ENCODE results near the gene RGP1. TPM values are rescaled to one million over a fixed set of nuclear protein-coding genes. Genes with fewer than 3 reads are reported as not detected.

RGP1 gene
- total and polyA plus RNA-seq, 9 of the 15 experiments (the other 6 are each of a cell fraction or from before 2014, with no cell fraction given) = 0.42 to 13.8 (median 6.7) TPM

DNA sequence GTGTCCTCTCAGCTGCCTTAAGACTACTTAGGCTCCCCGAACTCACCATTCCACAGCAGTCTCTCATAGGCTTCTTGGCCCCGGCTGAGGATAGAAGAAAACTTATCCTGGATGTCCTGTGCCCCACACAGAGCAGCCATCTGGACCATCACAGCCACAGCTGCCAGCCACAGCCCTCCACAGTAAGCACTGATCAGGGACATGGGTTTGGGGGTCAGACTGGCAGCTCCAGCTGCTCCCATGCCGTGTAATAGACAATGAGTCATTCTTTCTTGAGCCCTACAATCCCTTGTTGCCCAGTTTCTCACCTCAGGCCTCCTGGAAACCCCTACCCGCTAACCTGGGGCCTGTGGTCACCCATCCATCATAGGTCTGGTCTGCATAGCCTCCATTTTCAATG is 10.9 kb upstream of the RGP1 start (continued):
- TF ChIP-seq MLLT1 (IDR thresholded peaks at IDR 0.05) = no peak
- no peak for TF ChIP-seq SMAD3 (CRISPR knock-in tag; conservative IDR thresholded peaks at IDR 0.05)
- no peak for TF ChIP-seq HOXB6 (CRISPR knock-in tag; IDR thresholded peaks at IDR 0.05; ENCODE audit: borderline replicate concordance)
- TF ChIP-seq ZBTB17 (CRISPR knock-in tag; IDR thresholded peaks at IDR 0.05) = no peak

GRCh38 chr9:35738924-35739323 is 10.2 kb upstream of the RGP1 start:
- Histone ChIP-seq H3K4me3 (no peak overlapping the region), H3K9me1 (ENCODE audit: control insufficient read depth, insufficient read depth, low read length) (no peaks in the 10 kb centered on the region), H3K27me3 (ENCODE audit: control insufficient read depth in 2 of 2, insufficient read depth in 2 of 2, low read length in 2 of 2) (no peaks in the 10 kb centered on the region), H3K36me3 (ENCODE audit: control insufficient read depth, insufficient read depth, low read length) (peaks cover 97% of the 10 kb centered on the region), H3K4me1 (replicated peaks in 1 of 2; ENCODE audit: control insufficient read depth in 2 of 2, insufficient read depth in 2 of 2, low read length in 2 of 2) (peaks cover 2 to 4% of the 10 kb centered on the region in 2 experiments; a peak in 3 of 5 replicates), H3K9ac (ENCODE audit: insufficient read depth in 1 of 2, low read depth in 2 of 2, low read length in 2 of 2) (no peak overlapping the region), H2AFZ (ENCODE audit: low read depth, low read length) (no peak overlapping the region), H3K4me2 (ENCODE audit: insufficient read depth, low read length) (no peak overlapping the region), H3K9me3 (replicated peaks; ENCODE audit: control insufficient read depth, insufficient read depth, low read depth, low read length) (no peaks in the 10 kb centered on the region), H3K27ac (ENCODE audit: extremely low read depth, low read depth, low read length) (no peak overlapping the region), H3K79me2 (ENCODE audit: control insufficient read depth, insufficient read depth, low read length) (peaks cover 19% of the 10 kb centered on the region), H4K20me1 (replicated peaks; ENCODE audit: control insufficient read depth, insufficient read depth, low read length) (no peaks in the 10 kb centered on the region)
- in situ Hi-C loops (cut with MboI) (no loop called here), intact Hi-C loops (cut with micrococcal nuclease) (loop anchor here (5.0 to 10.0 kb wide), 2 partner anchors 38 to 76 kb away; partner anchors contain the start of genes HINT2 and SPAG8)
- ATAC-seq (no peak), DNase-seq (ENCODE audit: extremely low read depth in 1 of 4, low spot score in 3 of 4) (no peak), FAIRE-seq (no peak)
- ChIA-PET POLR2A (interaction anchor here (0.9 to 4.8 kb wide), 3 partner anchors 9 to 11 kb away, joined by 3 to 21 read pairs (median 10); no protein-coding TSS in a partner anchor), CTCF (ENCODE audit: low intra/inter-chr PET ratio) (no interaction called here)
- WGBS (ENCODE audit: insufficient coverage, low coverage, missing lambda C conversion rate) = 93% methylated on average over 5 of the region's 7 CpGs
- BruUV-seq (replicated peaks) = no TSS peak
- TF ChIP-seq L3MBTL2 (IDR thresholded peaks at IDR 0.05) = no peak
- no peak for TF ChIP-seq NR2C2 (CRISPR knock-in tag; IDR thresholded peaks at IDR 0.05)
- TF ChIP-seq NR2C2 (tag; IDR thresholded peaks at IDR 0.05) = no peak
- TF ChIP-seq, protein P1, sequence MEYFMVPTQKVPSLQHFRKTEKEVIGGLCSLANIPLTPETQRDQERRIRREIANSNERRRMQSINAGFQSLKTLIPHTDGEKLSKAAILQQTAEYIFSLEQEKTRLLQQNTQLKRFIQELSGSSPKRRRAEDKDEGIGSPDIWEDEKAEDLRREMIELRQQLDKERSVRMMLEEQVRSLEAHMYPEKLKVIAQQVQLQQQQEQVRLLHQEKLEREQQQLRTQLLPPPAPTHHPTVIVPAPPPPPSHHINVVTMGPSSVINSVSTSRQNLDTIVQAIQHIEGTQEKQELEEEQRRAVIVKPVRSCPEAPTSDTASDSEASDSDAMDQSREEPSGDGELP (CRISPR knock-in tag; IDR thresholded peaks at IDR 0.05; ENCODE audit: borderline replicate concordance) = no peak
- no peak for TF ChIP-seq LARP7 (IDR thresholded peaks at IDR 0.05)
- no peak for TF ChIP-seq E2F5 (CRISPR knock-in tag; IDR thresholded peaks at IDR 0.05)
- TF ChIP-seq ZNF408 (CRISPR knock-in tag; IDR thresholded peaks at IDR 0.05; ENCODE audit: low read depth) = no peak
- no peak for TF ChIP-seq ZNF41 (CRISPR knock-in tag; conservative IDR thresholded peaks at IDR 0.05)
- TF ChIP-seq HMG20A (CRISPR knock-in tag; conservative IDR thresholded peaks at IDR 0.05) = no peak
- TF ChIP-seq NFYB (IDR thresholded peaks at IDR 0.05; ENCODE audit: extremely low read depth, insufficient read length) = no peak
- TF ChIP-seq, protein P2, sequence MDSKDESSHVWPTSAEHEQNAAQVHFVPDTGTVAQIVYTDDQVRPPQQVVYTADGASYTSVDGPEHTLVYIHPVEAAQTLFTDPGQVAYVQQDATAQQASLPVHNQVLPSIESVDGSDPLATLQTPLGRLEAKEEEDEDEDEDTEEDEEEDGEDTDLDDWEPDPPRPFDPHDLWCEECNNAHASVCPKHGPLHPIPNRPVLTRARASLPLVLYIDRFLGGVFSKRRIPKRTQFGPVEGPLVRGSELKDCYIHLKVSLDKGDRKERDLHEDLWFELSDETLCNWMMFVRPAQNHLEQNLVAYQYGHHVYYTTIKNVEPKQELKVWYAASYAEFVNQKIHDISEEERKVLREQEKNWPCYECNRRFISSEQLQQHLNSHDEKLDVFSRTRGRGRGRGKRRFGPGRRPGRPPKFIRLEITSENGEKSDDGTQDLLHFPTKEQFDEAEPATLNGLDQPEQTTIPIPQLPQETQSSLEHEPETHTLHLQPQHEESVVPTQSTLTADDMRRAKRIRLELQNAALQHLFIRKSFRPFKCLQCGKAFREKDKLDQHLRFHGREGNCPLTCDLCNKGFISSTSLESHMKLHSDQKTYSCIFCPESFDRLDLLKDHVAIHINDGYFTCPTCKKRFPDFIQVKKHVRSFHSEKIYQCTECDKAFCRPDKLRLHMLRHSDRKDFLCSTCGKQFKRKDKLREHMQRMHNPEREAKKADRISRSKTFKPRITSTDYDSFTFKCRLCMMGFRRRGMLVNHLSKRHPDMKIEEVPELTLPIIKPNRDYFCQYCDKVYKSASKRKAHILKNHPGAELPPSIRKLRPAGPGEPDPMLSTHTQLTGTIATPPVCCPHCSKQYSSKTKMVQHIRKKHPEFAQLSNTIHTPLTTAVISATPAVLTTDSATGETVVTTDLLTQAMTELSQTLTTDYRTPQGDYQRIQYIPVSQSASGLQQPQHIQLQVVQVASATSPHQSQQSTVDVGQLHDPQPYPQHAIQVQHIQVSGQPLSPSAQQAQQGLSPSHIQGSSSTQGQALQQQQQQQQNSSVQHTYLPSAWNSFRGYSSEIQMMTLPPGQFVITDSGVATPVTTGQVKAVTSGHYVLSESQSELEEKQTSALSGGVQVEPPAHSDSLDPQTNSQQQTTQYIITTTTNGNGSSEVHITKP (IDR thresholded peaks at IDR 0.05; ENCODE audit: partially characterized antibody) = no peak
- no peak for TF ChIP-seq BMI1 (IDR thresholded peaks at IDR 0.05; ENCODE audit: low read length)
